22Rv1 (cell line): ENCODE measurements around the gene CHRNB1.

ENCODE experiments used
- H3K27ac ChIP-seq: fragments of 450-650 bp; 2 replicates; pipeline ENCODE4 v1.5.1; 2017
- CTCF ChIP-seq: fragments of 450-650 bp; IDR thresholded peaks from 2 replicates; pipeline ENCODE4 v1.5.1; 2017; ENCODE audit warnings: mild to moderate bottlenecking
- ZFX ChIP-seq: fragments of 450-650 bp; IDR thresholded peaks from 2 replicates; pipeline ENCODE4 v1.6.1; 2017; ENCODE audit warnings: antibody characterized with exemption, borderline replicate concordance

Gene CHRNB1

GRCh38 chr17:7444682-7445618 lies at the start of gene CHRNB1:
Gene CHRNB1 (plus strand): TSS chr17:7445061. CDS start chr17:7445128, 67 bp downstream.
- TF ChIP-seq CTCF (peak; percentile 31), ZFX (no peak)
- peak within 1 kb of the TSS; percentile 82 for H3K27ac ChIP-seq

GRCh38 chr17:7396147-7396546 lies 48.7 kb upstream of the CHRNB1 start:
- H3K27ac ChIP-seq: no peak overlapping the region
- TF ChIP-seq ZFX (no peak), CTCF (no peak)

GRCh38 chr17:7398612-7399011 lies 46.2 kb upstream of the CHRNB1 start:
- H3K27ac ChIP-seq: no peak overlapping the region
- TF ChIP-seq ZFX (no peak), CTCF (no peak)

- H3K27ac ChIP-seq: peak overlapping the region; percentile 87
- TF ChIP-seq CTCF: no peak
- TF ChIP-seq ZFX: no peak
These were observed 41.7 kb upstream of the CHRNB1 start for GRCh38 chr17:7403043-7403726.

- TF ChIP-seq ZFX (no peak), CTCF (no peak)
- H3K27ac ChIP-seq: peak overlapping the region; percentile 87
These were observed 41.2 kb upstream of the CHRNB1 start for GRCh38 chr17:7403727-7403976.

GRCh38 chr17:7403977-7404736 lies 40.7 kb upstream of the CHRNB1 start, which contains the start of gene TMEM256:
Gene TMEM256 (minus strand): TSS chr17:7404097. CDS start chr17:7404084, 13 bp downstream.
- TF ChIP-seq CTCF (no peak), ZFX (no peak)

More at GRCh38 chr17:7403977-7404736, 40.7 kb upstream of the CHRNB1 start, which contains the start of gene TMEM256:
- peak within 1 kb of the TSS; percentile 87 for H3K27ac ChIP-seq
